Progenitor cell of endocrine pancreas (in vitro differentiated cells): Measurements from ENCODE around the gene MCM5. TPM values are rescaled to one million over a fixed set of nuclear protein-coding genes. Genes with fewer than 3 reads are reported as not detected.

Experiments used
- DNase-seq: peaks from one replicate; pipeline ENCODE4 v3.0.0; 2021; ENCODE audit warnings: low spot score; ENCODE audit not compliant: unreplicated experiment
- H3K27ac Mint-ChIP-seq: 2 replicates; pipeline ENCODE4 v1.8.0; 2021; ENCODE audit warnings: mild to moderate bottlenecking, moderate library complexity, mixed read lengths
- H3K27me3 Mint-ChIP-seq: 2 replicates; pipeline ENCODE4 v1.8.0; 2021; ENCODE audit warnings: mixed read lengths
- H3K36me3 Mint-ChIP-seq: 2 replicates; pipeline ENCODE4 v1.8.0; 2022; ENCODE audit warnings: mixed read lengths; ENCODE audit not compliant: insufficient read depth
- H3K4me1 Mint-ChIP-seq: 2 replicates; pipeline ENCODE4 v1.8.0; 2021; ENCODE audit warnings: low read depth, mixed read lengths
- H3K4me3 Mint-ChIP-seq: 2 replicates; pipeline ENCODE4 v1.8.0; 2021; ENCODE audit warnings: low read depth, mild to moderate bottlenecking, moderate library complexity, mixed read lengths
- H3K9me3 Mint-ChIP-seq: 2 replicates; pipeline ENCODE4 v1.8.0; 2021; ENCODE audit warnings: low read depth, mixed read lengths
- CTCF ChIP-seq: fragments of 200-600 bp; sonication (generic); IDR thresholded peaks from one replicate; pipeline ENCODE4 v1.5.0; 2021; ENCODE audit warnings: antibody characterized with exemption, mild to moderate bottlenecking; ENCODE audit not compliant: unreplicated experiment
- total RNA-seq: library from RNA; stranded (reverse); gene quantifications from 2 replicates; pipeline ENCODE4 v1.2.1, GENCODE V29; 2021

MCM5 gene
- total RNA-seq, 1 donor from 2014 or later = 92.8 TPM

- Mint-ChIP-seq H3K9me3 (no peaks in the 10 kb centered on the region), H3K4me3 (no peak overlapping the region), H3K4me1 (no peaks in the 10 kb centered on the region), H3K27ac (no peak overlapping the region), H3K27me3 (no peaks in the 10 kb centered on the region), H3K36me3 (peaks cover 15% of the 10 kb centered on the region)
- DNase-seq = no peak
- TF ChIP-seq CTCF = no peak
These were observed 21.2 kb downstream of the MCM5 start for GRCh38 chr22:35421121-35421520.

DNA sequence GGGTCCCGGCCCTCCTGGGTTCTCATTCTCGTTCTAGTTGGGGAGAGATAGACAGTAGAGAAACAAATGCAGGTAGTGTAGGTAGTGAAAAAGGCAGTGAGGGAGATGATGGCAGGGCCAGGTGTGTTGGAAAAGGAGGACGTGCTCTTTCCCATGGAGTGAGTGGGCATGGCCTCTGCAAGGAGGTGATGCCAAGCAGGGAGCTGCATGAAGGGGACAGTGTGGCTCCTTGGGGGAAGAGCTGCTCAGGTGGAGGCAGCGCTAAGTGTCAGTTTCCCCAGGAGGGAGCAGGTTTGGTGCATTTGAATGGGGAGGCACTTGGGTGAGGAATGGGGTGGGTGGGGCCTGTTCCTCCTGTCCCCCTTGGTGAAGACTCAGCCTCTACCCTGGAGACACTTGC is 22.2 kb downstream of the MCM5 start:
- no peak overlapping the region for H3K27ac Mint-ChIP-seq
- no peaks in the 10 kb centered on the region for H3K27me3 Mint-ChIP-seq
- no peak overlapping the region for H3K4me3 Mint-ChIP-seq
- no peaks in the 10 kb centered on the region for H3K9me3 Mint-ChIP-seq
- H3K36me3 Mint-ChIP-seq = peaks cover 14% of the 10 kb centered on the region
- no peak for DNase-seq
- H3K4me1 Mint-ChIP-seq = peaks cover 3% of the 10 kb centered on the region
- no peak for TF ChIP-seq CTCF

DNA sequence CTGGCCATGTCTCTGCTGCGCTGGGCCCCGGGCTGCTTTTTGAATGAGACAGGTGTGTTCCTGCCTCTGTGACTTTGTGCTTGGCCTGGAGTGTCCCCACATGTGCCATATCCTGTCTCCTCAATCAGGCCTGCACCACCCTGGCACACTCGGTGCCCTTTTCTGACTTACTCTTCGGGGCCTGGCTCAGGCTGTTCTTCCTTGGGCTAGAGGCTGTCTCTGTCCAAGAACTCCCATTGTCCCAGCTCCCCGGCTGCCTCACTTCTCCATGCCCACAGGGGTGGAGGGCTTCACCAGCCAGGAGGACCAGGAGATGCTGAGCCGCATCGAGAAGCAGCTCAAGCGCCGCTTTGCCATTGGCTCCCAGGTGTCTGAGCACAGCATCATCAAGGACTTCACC is 23.0 kb downstream of the MCM5 start:
- Mint-ChIP-seq H3K9me3 (no peaks in the 10 kb centered on the region), H3K27ac (no peak overlapping the region), H3K4me3 (no peak overlapping the region), H3K36me3 (peaks cover 12% of the 10 kb centered on the region), H3K27me3 (no peaks in the 10 kb centered on the region), H3K4me1 (peaks cover 3% of the 10 kb centered on the region)
- no peak for DNase-seq
- no peak for TF ChIP-seq CTCF

- Mint-ChIP-seq H3K36me3 (peaks cover 12% of the 10 kb centered on the region), H3K27ac (peak overlapping the region; percentile 41)
These were observed 24.1 kb downstream of the MCM5 start for GRCh38 chr22:35424081-35424480.

DNA sequence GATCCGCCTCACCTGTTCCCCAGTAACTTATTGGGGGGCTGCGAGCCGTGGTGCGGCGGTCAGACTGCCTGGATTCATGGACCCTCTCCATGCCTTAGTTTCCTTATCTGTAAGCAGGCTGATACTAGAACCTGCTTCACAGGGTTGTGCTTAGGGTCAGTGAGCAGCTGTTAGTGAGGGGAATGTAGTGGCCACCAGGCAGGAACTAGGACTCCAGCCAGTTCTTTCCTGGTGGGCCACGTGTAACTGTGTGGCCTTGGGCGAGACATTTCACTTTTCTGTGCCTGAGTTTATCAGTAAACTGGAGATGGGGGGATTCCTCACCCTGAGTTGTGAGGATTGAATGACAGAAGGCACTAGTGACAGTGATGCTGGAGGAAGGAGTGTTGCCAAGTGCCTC is 24.8 kb downstream of the MCM5 start:
- H3K36me3 Mint-ChIP-seq = peaks cover 12% of the 10 kb centered on the region
- peaks cover 3% of the 10 kb centered on the region for H3K4me1 Mint-ChIP-seq
- H3K27me3 Mint-ChIP-seq = no peaks in the 10 kb centered on the region
- no peak overlapping the region for H3K4me3 Mint-ChIP-seq
- TF ChIP-seq CTCF = no peak
- no peak for DNase-seq
- H3K27ac Mint-ChIP-seq = peak overlapping the region; percentile 11
- no peaks in the 10 kb centered on the region for H3K9me3 Mint-ChIP-seq

More at GRCh38 chr22:35424081-35424480, 24.1 kb downstream of the MCM5 start:
- Mint-ChIP-seq H3K27me3 (no peaks in the 10 kb centered on the region), H3K9me3 (no peaks in the 10 kb centered on the region), H3K4me3 (no peak overlapping the region), H3K4me1 (peaks cover 3% of the 10 kb centered on the region)
- no peak for DNase-seq
- no peak for TF ChIP-seq CTCF
